HG03039 (cell line): ENCODE data around the gene ITGB5.

Experiments
- ATAC-seq: cut with Tn5 transposase; IDR thresholded peaks from one replicate; pipeline ENCODE4 v1.9.1; 2021; ENCODE audit warnings: mild to moderate bottlenecking, moderate library complexity; ENCODE audit not compliant: unreplicated experiment

ITGB5 gene

GRCh38 chr3:124867511-124867910 lies 19.7 kb downstream of the ITGB5 start:
- no peak for ATAC-seq

- ATAC-seq = no peak
These were observed 25.2 kb downstream of the ITGB5 start for GRCh38 chr3:124862006-124862405.

DNA sequence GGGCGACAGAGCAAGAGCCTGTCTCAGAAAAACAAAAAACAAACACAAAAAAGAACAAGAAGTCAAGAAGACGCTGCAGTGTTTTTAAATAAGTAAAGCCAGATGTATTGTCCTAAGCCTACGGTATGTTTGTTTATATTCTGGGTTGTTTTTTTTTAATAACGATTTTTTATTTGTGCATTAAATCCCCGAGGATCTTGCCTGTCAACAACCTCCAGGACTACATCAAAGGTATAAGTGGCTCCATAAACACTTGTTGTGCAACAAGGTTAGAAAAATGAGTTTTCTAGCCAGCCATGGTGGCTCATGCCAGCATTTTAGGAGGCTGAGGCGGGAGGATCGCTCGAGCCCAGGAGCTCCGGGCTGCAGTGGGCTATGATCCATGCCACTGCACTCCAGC lies 26.1 kb downstream of the ITGB5 start:
- no peak for ATAC-seq

DNA sequence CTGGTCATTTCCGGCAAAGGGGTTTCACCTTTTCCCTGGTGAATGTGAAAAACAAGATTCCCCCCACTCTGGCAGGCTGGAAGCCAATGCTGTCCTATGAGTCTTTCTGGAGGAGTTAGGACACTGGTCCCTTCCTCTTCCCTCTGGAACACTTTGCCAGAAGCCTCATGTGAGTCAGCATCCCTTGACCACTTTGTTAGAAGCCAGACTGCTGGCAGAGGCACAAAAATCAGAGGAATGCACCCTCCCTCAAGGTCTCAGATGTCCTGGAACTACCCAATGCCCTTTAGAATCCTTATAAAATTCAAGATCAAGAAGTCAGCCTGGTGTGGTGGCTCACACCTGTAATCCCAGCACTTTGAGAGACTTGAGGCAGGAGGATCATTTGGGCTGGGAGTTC lies 26.6 kb downstream of the ITGB5 start:
- no peak for ATAC-seq

- no peak for ATAC-seq
These were observed 28.1 kb downstream of the ITGB5 start for GRCh38 chr3:124859025-124859424.

DNA sequence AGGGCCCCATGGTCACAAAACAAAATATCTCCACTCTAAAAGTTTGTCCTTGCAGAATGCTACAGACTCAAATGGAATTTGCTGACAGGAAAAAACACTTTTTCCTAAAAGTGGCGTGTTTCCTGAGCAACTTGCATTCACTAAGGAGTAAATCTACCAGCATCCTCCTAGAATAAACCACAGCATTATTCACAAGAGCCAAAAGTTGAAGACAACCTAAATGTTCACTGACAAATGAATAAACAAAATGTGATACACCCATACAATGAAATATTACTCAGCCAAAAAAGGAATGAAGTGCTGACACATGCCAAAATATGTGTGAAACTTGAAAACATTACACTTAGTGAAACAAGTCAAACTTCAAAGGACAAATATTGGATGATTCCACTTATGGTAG lies 28.9 kb downstream of the ITGB5 start:
- no peak for ATAC-seq

GRCh38 chr3:124856677-124857076 lies 30.5 kb downstream of the ITGB5 start:
- ATAC-seq = no peak

DNA sequence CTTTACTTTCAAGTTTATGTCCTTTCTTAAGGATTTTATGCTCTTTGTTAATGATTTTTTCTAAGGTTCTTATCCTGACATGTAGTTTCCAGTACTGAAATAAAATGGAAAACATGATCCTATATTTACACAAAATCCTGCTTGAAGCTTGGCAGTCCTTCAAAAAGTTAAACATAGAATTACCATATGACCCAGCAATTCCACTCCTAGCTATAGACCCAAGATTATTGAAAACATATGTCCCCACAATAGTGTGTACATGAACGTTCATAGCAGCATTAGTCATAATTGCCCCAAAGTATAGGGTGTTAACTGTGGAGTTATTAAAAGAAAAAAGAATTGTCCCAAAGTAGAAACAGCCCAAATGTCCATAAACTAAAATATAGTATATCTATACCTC lies 33.2 kb downstream of the ITGB5 start:
- ATAC-seq = no peak

- no peak for ATAC-seq
These were observed 33.7 kb downstream of the ITGB5 start for GRCh38 chr3:124853446-124853845.

GRCh38 chr3:124851905-124852304 lies 35.3 kb downstream of the ITGB5 start:
- no peak for ATAC-seq

GRCh38 chr3:124851136-124851535 lies 36.0 kb downstream of the ITGB5 start:
- ATAC-seq = no peak

GRCh38 chr3:124850633-124851032 lies 36.5 kb downstream of the ITGB5 start:
- ATAC-seq = no peak

DNA sequence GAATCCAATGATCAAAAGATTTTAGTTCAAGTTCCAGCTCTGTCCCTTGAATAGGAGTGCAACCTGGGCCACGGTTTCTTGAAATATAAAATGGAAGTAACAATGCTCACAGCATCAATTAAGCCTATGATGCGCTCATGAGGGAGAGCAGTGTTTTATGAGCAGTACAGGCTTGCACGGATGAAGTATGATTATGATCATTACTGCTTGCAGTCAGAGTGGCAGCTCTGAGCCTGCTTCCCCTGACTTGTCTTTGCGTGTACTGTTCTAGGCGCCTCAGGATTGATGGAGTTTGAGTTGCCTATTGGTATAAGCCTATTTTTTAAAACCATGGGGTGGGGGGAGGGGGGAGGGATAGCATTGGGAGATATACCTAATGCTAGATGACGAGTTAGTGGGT lies 37.0 kb downstream of the ITGB5 start:
- no peak for ATAC-seq

- ATAC-seq = no peak
These were observed 38.9 kb downstream of the ITGB5 start for GRCh38 chr3:124848300-124848699.

- no peak for ATAC-seq
These were observed 39.3 kb downstream of the ITGB5 start for GRCh38 chr3:124847863-124848262.

DNA sequence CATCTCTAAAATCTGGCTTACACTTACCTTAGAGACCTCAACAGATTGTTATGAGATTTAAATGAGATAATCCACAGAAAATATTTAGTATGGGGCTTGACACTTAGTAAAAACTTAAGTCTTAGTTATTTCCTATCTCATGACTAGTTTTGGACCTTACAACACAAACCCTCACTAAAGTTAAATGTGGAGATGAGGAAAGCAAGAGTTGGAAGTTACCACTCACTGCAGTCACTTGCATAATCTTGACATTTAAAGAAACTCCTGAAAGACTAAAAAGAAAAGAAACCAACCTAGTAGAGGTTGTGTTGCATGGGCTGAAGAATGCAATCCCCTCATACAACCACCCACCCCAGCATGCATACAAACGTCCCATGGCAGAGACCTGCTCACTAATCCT lies 40.1 kb downstream of the ITGB5 start:
- ATAC-seq = no peak

- no peak for ATAC-seq
These were observed 41.0 kb downstream of the ITGB5 start for GRCh38 chr3:124846189-124846588.

DNA sequence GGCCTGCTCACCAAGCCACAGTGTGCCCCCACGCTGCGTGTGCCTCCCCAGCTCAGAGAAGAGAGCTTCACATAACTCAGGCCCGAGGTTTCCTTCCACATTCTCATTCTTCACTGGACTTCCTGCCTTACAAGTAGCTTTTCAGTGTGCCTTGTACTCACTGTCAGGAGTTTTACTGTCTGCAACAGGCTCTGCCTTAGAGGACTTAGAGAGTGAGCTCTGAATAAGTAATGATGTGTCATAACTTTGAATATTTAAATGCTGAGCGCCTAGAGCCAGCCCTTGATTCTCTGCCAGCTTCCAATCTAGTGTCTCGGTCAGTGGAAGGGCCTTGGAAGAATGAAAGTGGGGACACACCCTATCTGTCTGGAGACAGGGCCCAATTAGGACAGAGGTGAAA lies 41.8 kb downstream of the ITGB5 start:
- ATAC-seq = no peak

DNA sequence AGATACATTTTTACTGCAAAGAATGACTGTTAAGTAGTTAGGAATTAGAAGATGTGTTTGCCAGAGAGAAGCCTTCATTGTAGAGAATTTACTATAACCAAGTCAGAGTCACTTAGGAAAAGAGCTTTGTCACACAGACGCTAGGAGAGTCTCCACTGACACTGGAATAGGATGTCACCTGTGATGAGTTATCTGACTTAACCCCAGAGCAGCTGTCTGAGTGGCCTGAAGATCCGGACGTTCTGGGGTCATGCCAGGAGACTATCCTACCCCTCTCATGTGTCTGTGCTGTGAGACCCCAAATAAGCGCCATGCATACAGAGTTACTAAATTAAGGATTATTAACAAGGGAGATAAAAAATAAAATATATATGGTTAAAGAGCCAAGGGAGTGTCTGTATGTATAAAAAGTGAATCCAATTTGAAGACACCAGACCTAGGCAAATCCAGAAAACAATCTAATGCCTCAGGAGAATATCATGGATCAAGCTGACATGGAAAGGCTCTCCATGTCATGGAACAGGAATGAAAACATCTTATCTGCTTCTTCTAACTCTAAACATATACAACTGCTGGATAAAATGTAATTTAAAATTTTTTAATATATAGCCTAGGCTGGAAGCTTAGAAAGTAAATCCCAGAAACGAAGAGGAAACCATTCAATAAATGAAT lies 43.5 kb downstream of the ITGB5 start:
- ATAC-seq = no peak

GRCh38 chr3:124843047-124843446 lies 44.1 kb downstream of the ITGB5 start:
- ATAC-seq = no peak

DNA sequence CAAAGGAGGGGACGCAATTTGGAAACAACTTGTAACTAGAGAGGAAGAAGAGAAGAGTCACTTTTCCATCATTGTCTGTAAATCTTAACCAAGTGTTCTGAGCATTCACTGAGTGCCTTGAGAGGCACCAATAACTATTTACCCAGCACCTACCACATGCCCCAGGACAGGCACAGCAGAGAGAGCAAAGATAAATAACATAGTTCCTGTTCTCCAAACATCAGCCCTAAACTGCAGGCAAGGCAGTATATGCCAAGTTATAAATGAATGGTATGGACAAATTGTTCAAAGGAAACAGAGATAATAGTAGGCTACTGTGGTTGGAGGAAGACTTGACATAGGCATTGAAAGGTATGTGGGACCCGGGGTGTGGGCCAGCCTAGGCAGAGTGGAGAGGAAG lies 45.6 kb downstream of the ITGB5 start:
- ATAC-seq = no peak

- no peak for ATAC-seq
These were observed 46.8 kb downstream of the ITGB5 start for GRCh38 chr3:124840331-124840730.

DNA sequence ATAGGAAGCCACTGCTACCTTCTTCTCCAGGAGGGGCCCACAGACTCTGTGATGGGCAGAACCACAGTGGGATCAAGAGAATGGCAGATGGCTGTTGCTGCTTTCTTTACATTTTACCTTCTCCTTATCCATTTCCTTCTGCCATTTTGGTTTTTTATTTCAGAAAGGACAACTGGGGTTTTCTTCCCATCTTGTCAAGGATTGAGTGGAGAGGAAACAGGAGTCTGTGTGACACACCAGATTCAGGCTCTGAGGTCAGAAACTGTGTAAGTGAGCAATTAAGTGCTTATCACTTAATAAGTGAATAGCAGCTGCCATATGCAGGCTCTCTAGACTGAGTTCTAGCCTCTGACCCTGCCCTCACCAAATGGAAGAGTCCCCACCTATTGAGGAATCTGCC lies 47.3 kb downstream of the ITGB5 start:
- ATAC-seq = no peak
